NB4 (cell line): ENCODE data around the gene IRF3.

Experiments
- MYC ChIP-seq: IDR thresholded peaks from 2 replicates; pipeline ENCODE4 v1.6.1; 2011; ENCODE audit warnings: low read depth, low read length
- POLR2A ChIP-seq: IDR thresholded peaks from 2 replicates; pipeline ENCODE4 v1.6.1; 2011; ENCODE audit warnings: mild to moderate bottlenecking; ENCODE audit not compliant: insufficient read length; ENCODE audit errors: extremely low read depth
- TF ChIP-seq, protein P1 (sequence below): IDR thresholded peaks from one replicate; pipeline ENCODE4 v1.5.1; 2012; ENCODE audit warnings: low read depth, low read length
- TF ChIP-seq, protein P2 (sequence below): IDR thresholded peaks from 2 replicates; pipeline ENCODE4 v1.6.1; 2011; ENCODE audit warnings: low read depth, low read length

DNA sequence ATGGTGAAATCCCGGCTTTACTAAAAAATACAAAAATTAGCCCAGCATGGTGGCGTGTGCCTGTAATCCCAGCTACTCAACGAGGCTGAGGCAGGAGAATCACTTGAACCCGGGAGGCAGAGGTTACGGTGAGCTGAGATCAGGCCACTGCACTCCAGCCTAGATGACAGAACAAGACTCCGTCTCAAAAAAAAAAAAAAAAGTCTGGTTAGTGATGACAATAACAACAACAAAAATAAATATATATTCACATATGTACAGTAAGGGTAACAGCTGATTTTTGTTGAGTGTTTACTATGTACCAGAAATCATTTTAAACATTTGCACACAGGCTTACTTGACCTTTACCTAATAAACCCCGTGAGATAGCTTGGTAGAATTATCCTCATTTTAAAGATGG, 48.7 kb downstream of the IRF3 start:
- TF ChIP-seq, protein P1, sequence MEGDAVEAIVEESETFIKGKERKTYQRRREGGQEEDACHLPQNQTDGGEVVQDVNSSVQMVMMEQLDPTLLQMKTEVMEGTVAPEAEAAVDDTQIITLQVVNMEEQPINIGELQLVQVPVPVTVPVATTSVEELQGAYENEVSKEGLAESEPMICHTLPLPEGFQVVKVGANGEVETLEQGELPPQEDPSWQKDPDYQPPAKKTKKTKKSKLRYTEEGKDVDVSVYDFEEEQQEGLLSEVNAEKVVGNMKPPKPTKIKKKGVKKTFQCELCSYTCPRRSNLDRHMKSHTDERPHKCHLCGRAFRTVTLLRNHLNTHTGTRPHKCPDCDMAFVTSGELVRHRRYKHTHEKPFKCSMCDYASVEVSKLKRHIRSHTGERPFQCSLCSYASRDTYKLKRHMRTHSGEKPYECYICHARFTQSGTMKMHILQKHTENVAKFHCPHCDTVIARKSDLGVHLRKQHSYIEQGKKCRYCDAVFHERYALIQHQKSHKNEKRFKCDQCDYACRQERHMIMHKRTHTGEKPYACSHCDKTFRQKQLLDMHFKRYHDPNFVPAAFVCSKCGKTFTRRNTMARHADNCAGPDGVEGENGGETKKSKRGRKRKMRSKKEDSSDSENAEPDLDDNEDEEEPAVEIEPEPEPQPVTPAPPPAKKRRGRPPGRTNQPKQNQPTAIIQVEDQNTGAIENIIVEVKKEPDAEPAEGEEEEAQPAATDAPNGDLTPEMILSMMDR = no peak
- no peak for TF ChIP-seq POLR2A
- TF ChIP-seq, protein P2, sequence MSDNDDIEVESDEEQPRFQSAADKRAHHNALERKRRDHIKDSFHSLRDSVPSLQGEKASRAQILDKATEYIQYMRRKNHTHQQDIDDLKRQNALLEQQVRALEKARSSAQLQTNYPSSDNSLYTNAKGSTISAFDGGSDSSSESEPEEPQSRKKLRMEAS = no peak
- no peak for TF ChIP-seq MYC
